ENCODE measurements around the gene METTL22. TPM values are rescaled to one million over a fixed set of nuclear protein-coding genes. Genes with fewer than 3 reads are reported as not detected.

METTL22 gene
- total and polyA plus RNA-seq, 4 donors, result 6.5 to 17.9 (median 14.4) TPM

DNA sequence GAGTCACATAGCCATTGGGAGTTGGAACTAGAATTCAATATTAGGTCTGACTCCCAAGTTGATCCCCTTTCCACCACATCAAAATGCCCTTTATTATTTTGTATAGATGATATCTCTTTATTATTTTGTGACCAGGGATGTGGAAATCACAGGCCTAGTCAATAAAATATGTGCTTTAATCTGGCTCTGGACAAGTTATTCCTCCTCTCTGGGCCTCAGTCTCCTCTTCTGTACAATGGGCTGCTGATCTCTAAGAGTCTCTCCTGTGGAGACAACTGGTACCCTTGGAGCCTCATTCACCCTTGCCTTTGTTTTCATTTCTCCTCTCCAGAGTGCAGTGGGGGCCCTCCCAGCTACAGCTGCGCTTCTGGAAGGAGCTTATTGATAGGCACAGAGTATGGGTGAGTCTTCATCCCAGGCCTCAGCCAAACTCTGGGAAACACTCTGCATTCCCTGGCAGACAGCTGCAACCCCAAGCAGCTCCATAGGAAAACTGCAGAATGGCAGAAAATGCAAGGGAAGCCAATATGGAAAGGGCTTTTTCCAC is 48.6 kb downstream of the METTL22 start:
- Histone ChIP-seq H3K36me3 (ENCODE audit: control insufficient read depth in 4 of 4, insufficient read depth in 3 of 4, low read depth in 1 of 4, low read length in 3 of 4) (peaks cover 0 to 5% (median 0%) of the 10 kb centered on the region in 4 donors), H3K9ac (ENCODE audit: low read depth in 1 of 2, low read length in 2 of 2) (no peak overlapping the region), H3K4me3 (ENCODE audit: low read depth in 1 of 3, low read length in 3 of 3) (no peak overlapping the region), H3K4me1 (ENCODE audit: control insufficient read depth in 4 of 4, insufficient read depth in 4 of 4, low read length in 3 of 4) (peaks cover 0 to 8% (median 7%) of the 10 kb centered on the region in 4 donors), H3K9me3 (ENCODE audit: control insufficient read depth in 4 of 4, low read length in 3 of 4) (no peaks in the 10 kb centered on the region), H3K27ac (ENCODE audit: low read depth in 1 of 2, low read length in 2 of 2) (no peak overlapping the region), H3K27me3 (ENCODE audit: control insufficient read depth in 4 of 4, insufficient read depth in 4 of 4, low read length in 3 of 4) (no peaks in the 10 kb centered on the region)
- WGBS, result 96% methylated on average over 1 of the region's 1 CpG
- no peak for DNase-seq (ENCODE audit: low spot score)
- no peak for TF ChIP-seq ZBTB33 (IDR thresholded peaks at IDR 0.05)
- no peak for TF ChIP-seq HNF4G (IDR thresholded peaks at IDR 0.05)
- TF ChIP-seq FOXA1 (IDR thresholded peaks at IDR 0.05), result no peak
- TF ChIP-seq TAF1 (conservative IDR thresholded peaks at IDR 0.05), result no peak

DNA sequence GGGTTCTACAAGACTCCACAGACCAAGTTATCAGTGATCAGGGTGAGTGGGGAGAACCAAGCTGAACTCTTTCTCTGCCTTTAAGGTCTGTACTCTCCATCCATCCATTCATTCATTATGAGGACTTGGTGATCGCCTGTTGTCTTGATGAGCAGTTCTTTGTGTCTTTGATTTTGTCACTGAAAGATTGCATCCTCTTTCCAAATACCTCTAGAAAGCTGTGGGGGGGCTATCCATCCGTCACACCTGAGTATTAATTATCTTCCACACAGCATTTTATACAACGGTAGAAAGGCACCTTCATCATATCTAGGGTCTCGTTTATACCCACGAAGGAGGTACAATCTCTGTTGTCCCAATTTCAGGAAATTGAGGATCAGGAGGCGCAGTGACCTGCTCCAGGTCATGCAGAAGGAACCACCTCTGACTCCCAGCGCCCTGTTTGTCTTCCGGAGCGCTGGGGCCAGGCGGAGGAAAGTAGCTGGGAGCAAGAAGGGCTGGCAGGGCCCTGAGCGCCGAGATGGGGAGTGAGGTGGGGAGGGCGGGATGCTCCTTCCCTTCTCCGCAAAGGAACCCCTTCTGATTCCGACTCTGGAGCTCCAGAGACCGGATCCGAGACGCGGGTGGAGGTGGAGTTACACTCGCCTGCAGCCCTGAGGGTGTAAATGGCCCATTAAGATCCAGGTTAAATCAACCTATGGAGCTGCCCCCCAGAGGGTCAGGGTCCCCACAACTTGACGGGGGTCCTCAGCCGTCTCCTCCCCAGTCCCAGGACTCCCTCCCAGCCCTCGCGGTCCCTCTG is 52.3 kb downstream of the METTL22 start:
- Histone ChIP-seq H3K9ac (ENCODE audit: low read depth in 1 of 2, low read length in 2 of 2) (peak overlapping the region in 1 of 2 donors; percentile 78), H3K27ac (ENCODE audit: low read depth in 1 of 2, low read length in 2 of 2) (peak overlapping the region; percentile 58 to 63), H3K36me3 (ENCODE audit: control insufficient read depth in 4 of 4, insufficient read depth in 3 of 4, low read depth in 1 of 4, low read length in 3 of 4) (peaks cover 0 to 2% (median 0%) of the 10 kb centered on the region in 4 donors), H3K27me3 (ENCODE audit: control insufficient read depth in 4 of 4, insufficient read depth in 4 of 4, low read length in 3 of 4) (no peaks in the 10 kb centered on the region), H3K4me1 (ENCODE audit: control insufficient read depth in 4 of 4, insufficient read depth in 4 of 4, low read length in 3 of 4) (peaks cover 0 to 46% (median 40%) of the 10 kb centered on the region in 4 donors), H3K9me3 (ENCODE audit: control insufficient read depth in 4 of 4, low read length in 3 of 4) (no peaks in the 10 kb centered on the region), H3K4me3 (ENCODE audit: low read depth in 1 of 3, low read length in 3 of 3) (peak overlapping the region; percentile 73 to 90 (median 78))
- TF ChIP-seq RAD21 (IDR thresholded peaks at IDR 0.05) (peak in 1 of 2 donors; percentile 8), FOXA1 (IDR thresholded peaks at IDR 0.05) (no peak)
- 9% methylated on average over 24 of the region's 24 CpGs for WGBS
- no peak for DNase-seq (ENCODE audit: low spot score)

- H3K4me1 ChIP-seq (ENCODE audit: control insufficient read depth in 4 of 4, insufficient read depth in 4 of 4, low read length in 3 of 4), result peaks cover 0 to 51% (median 42%) of the 10 kb centered on the region in 4 donors
- peaks cover 0 to 2% (median 0%) of the 10 kb centered on the region in 4 donors for H3K36me3 ChIP-seq (ENCODE audit: control insufficient read depth in 4 of 4, insufficient read depth in 3 of 4, low read depth in 1 of 4, low read length in 3 of 4)
- under 1% methylated on average over 49 of the region's 49 CpGs for WGBS
- H3K9me3 ChIP-seq (ENCODE audit: control insufficient read depth in 4 of 4, low read length in 3 of 4), result no peaks in the 10 kb centered on the region
- H3K9ac ChIP-seq (ENCODE audit: low read depth in 1 of 2, low read length in 2 of 2), result peak within 1 kb of the TSS; percentile 35 to 78
- peak; percentile 91 for DNase-seq (ENCODE audit: low spot score)
- peak within 1 kb of the TSS; percentile 66 for H3K27ac ChIP-seq (ENCODE audit: low read depth in 1 of 2, low read length in 2 of 2)
- peak; percentile 69 for TF ChIP-seq SP1 (IDR thresholded peaks at IDR 0.05)
- no peak for TF ChIP-seq GABPA (IDR thresholded peaks at IDR 0.05 in 1 of 2, conservative IDR thresholded peaks at IDR 0.05 in 1 of 2)
- TF ChIP-seq FOXA1 (IDR thresholded peaks at IDR 0.05), result no peak
- TF ChIP-seq JUND (IDR thresholded peaks at IDR 0.05), result no peak
- peak in 1 of 2 donors; percentile 44 for TF ChIP-seq RAD21 (IDR thresholded peaks at IDR 0.05)
- peak in 1 of 2 donors; percentile 38 for TF ChIP-seq HNF4A (conservative IDR thresholded peaks at IDR 0.05)
- TF ChIP-seq YY1 (IDR thresholded peaks at IDR 0.05), result no peak
- no peak for TF ChIP-seq ZBTB33 (IDR thresholded peaks at IDR 0.05)
- peak; percentile 29 for TF ChIP-seq REST (IDR thresholded peaks at IDR 0.05)
- TF ChIP-seq HNF4G (IDR thresholded peaks at IDR 0.05), result peak; percentile 40
- TF ChIP-seq FOXA2 (IDR thresholded peaks at IDR 0.05), result no peak
- no peak for TF ChIP-seq EGR1 (IDR thresholded peaks at IDR 0.05; ENCODE audit: low read depth in 2 of 2)
- H3K27me3 ChIP-seq (ENCODE audit: control insufficient read depth in 4 of 4, insufficient read depth in 4 of 4, low read length in 3 of 4), result no peaks in the 10 kb centered on the region
- peak within 1 kb of the TSS; percentile 78 to 96 (median 87) for H3K4me3 ChIP-seq (ENCODE audit: low read depth in 1 of 3, low read length in 3 of 3)
These were observed 53.0 kb downstream of the METTL22 start, which contains the start of gene ABAT for GRCh38 chr16:8674413-8675022. Gene ABAT, plus strand, starts transcription at chr16:8674617. Its CDS starts 61,123 bp downstream, at chr16:8735740.

Measured in liver (tissue), 9 donors.